Measurements from ENCODE around the gene KDM3A. TPM values are rescaled to one million over a fixed set of nuclear protein-coding genes. Genes with fewer than 3 reads are reported as not detected.
"Not testable (repeated sequence)": the region's sequence is repeated elsewhere in the genome, so short reads cannot be mapped to it uniquely, and the experiment has no call there.

Gene KDM3A
- total RNA-seq, 2 donors from 2014 or later, result 86.5 to 204 TPM

GRCh38 chr2:86482034-86482433 lies 40.9 kb downstream of the KDM3A start:
- no peaks in the 10 kb centered on the region for H3K27me3 Mint-ChIP-seq
- H3K27ac Mint-ChIP-seq, result peak overlapping the region; percentile 16
- peaks cover 100% of the 10 kb centered on the region for H3K36me3 Mint-ChIP-seq (ENCODE audit: low read depth)
- ATAC-seq (replicated peaks), result peak; percentile 92
- H3K4me1 Mint-ChIP-seq, result peaks cover 54% of the 10 kb centered on the region
- no peaks in the 10 kb centered on the region for H3K9me3 Mint-ChIP-seq
- H3K4me3 Mint-ChIP-seq, result peak overlapping the region; percentile 13

GRCh38 chr2:86484385-86484784 lies 43.2 kb downstream of the KDM3A start:
- Mint-ChIP-seq H3K36me3 (ENCODE audit: low read depth) (peaks cover 100% of the 10 kb centered on the region), H3K9me3 (no peaks in the 10 kb centered on the region), H3K27ac (peak overlapping the region; percentile 37), H3K4me1 (peaks cover 47% of the 10 kb centered on the region), H3K27me3 (no peaks in the 10 kb centered on the region), H3K4me3 (peak overlapping the region; percentile 40)
- no peak for ATAC-seq (replicated peaks)

- Mint-ChIP-seq H3K9me3 (no peaks in the 10 kb centered on the region), H3K4me1 (peaks cover 42% of the 10 kb centered on the region), H3K27ac (peak overlapping the region; percentile 37), H3K4me3 (peak overlapping the region; percentile 40), H3K27me3 (no peaks in the 10 kb centered on the region), H3K36me3 (ENCODE audit: low read depth) (peaks cover 100% of the 10 kb centered on the region)
- ATAC-seq (replicated peaks), result peak; percentile 70
These were observed 43.9 kb downstream of the KDM3A start for GRCh38 chr2:86485103-86485502.

- peak overlapping the region; percentile 37 for H3K27ac Mint-ChIP-seq
- ATAC-seq (replicated peaks), result peak; percentile 27
- H3K4me1 Mint-ChIP-seq, result peaks cover 36% of the 10 kb centered on the region
- H3K4me3 Mint-ChIP-seq, result peak overlapping the region; percentile 40
- H3K27me3 Mint-ChIP-seq, result no peaks in the 10 kb centered on the region
- H3K36me3 Mint-ChIP-seq (ENCODE audit: low read depth), result peaks cover 100% of the 10 kb centered on the region
- no peaks in the 10 kb centered on the region for H3K9me3 Mint-ChIP-seq
These were observed 44.6 kb downstream of the KDM3A start for GRCh38 chr2:86485802-86486201.

- Mint-ChIP-seq H3K36me3 (ENCODE audit: low read depth) (peaks cover 100% of the 10 kb centered on the region), H3K4me3 (no peak overlapping the region), H3K27me3 (no peaks in the 10 kb centered on the region), H3K4me1 (peaks cover 30% of the 10 kb centered on the region), H3K27ac (no peak overlapping the region), H3K9me3 (no peaks in the 10 kb centered on the region)
- ATAC-seq (replicated peaks), result no peak
These were observed 45.9 kb downstream of the KDM3A start for GRCh38 chr2:86487062-86487461.

GRCh38 chr2:86488561-86489250 lies 47.5 kb downstream of the KDM3A start:
- Mint-ChIP-seq H3K27ac (peak overlapping the region; percentile 64), H3K4me1 (peaks cover 29% of the 10 kb centered on the region), H3K4me3 (no peak overlapping the region), H3K9me3 (no peaks in the 10 kb centered on the region), H3K36me3 (ENCODE audit: low read depth) (peaks cover 100% of the 10 kb centered on the region), H3K27me3 (no peaks in the 10 kb centered on the region)
- no peak for ATAC-seq (replicated peaks)

- H3K4me1 Mint-ChIP-seq, result peaks cover 22% of the 10 kb centered on the region
- H3K4me3 Mint-ChIP-seq, result no peak overlapping the region
- peaks cover 100% of the 10 kb centered on the region for H3K36me3 Mint-ChIP-seq (ENCODE audit: low read depth)
- no peak for ATAC-seq (replicated peaks)
- no peaks in the 10 kb centered on the region for H3K9me3 Mint-ChIP-seq
- no peaks in the 10 kb centered on the region for H3K27me3 Mint-ChIP-seq
- no peak overlapping the region for H3K27ac Mint-ChIP-seq
These were observed 48.4 kb downstream of the KDM3A start for GRCh38 chr2:86489542-86489941.

GRCh38 chr2:86490245-86490644 lies 49.1 kb downstream of the KDM3A start:
- H3K27ac Mint-ChIP-seq, result no peak overlapping the region
- no peak for ATAC-seq (replicated peaks)
- H3K4me3 Mint-ChIP-seq, result no peak overlapping the region
- peaks cover 15% of the 10 kb centered on the region for H3K4me1 Mint-ChIP-seq
- no peaks in the 10 kb centered on the region for H3K9me3 Mint-ChIP-seq
- H3K27me3 Mint-ChIP-seq, result no peaks in the 10 kb centered on the region
- H3K36me3 Mint-ChIP-seq (ENCODE audit: low read depth), result peaks cover 100% of the 10 kb centered on the region

GRCh38 chr2:86491088-86491487 lies 49.9 kb downstream of the KDM3A start:
- Mint-ChIP-seq H3K27ac (peak overlapping the region; percentile 14), H3K4me1 (peaks cover 13% of the 10 kb centered on the region), H3K9me3 (no peaks in the 10 kb centered on the region), H3K36me3 (ENCODE audit: low read depth) (peaks cover 100% of the 10 kb centered on the region), H3K4me3 (no peak overlapping the region), H3K27me3 (no peaks in the 10 kb centered on the region)
- ATAC-seq (replicated peaks), result no peak

GRCh38 chr2:86492048-86492453 lies 50.9 kb downstream of the KDM3A start:
- peaks cover 7% of the 10 kb centered on the region for H3K4me1 Mint-ChIP-seq
- ATAC-seq (replicated peaks), result no peak
- peaks cover 100% of the 10 kb centered on the region for H3K36me3 Mint-ChIP-seq (ENCODE audit: low read depth)
- no peaks in the 10 kb centered on the region for H3K9me3 Mint-ChIP-seq
- H3K4me3 Mint-ChIP-seq, result no peak overlapping the region
- no peaks in the 10 kb centered on the region for H3K27me3 Mint-ChIP-seq
- H3K27ac Mint-ChIP-seq, result no peak overlapping the region

GRCh38 chr2:86496391-86496790 lies 55.2 kb downstream of the KDM3A start:
- not testable (repeated sequence) for ATAC-seq (replicated peaks); H3K27ac Mint-ChIP-seq; H3K4me3 Mint-ChIP-seq; H3K27me3 Mint-ChIP-seq
- Mint-ChIP-seq H3K4me1 (peaks cover 10% of the 10 kb centered on the region), H3K36me3 (ENCODE audit: low read depth) (peaks cover 100% of the 10 kb centered on the region), H3K9me3 (peaks cover 11% of the 10 kb centered on the region)

GRCh38 chr2:86498468-86499260 lies 57.5 kb downstream of the KDM3A start:
- no peak overlapping the region for H3K27ac Mint-ChIP-seq
- H3K4me1 Mint-ChIP-seq, result peaks cover 10% of the 10 kb centered on the region
- peak; percentile 37 for ATAC-seq (replicated peaks)
- H3K4me3 Mint-ChIP-seq, result no peak overlapping the region
- no peaks in the 10 kb centered on the region for H3K27me3 Mint-ChIP-seq
- peaks cover 100% of the 10 kb centered on the region for H3K36me3 Mint-ChIP-seq (ENCODE audit: low read depth)
- H3K9me3 Mint-ChIP-seq, result peaks cover 12% of the 10 kb centered on the region

GRCh38 chr2:86499326-86499725 lies 58.2 kb downstream of the KDM3A start:
- peaks cover 100% of the 10 kb centered on the region for H3K36me3 Mint-ChIP-seq (ENCODE audit: low read depth)
- H3K4me3 Mint-ChIP-seq, result no peak overlapping the region
- peak overlapping the region; percentile 12 for H3K27ac Mint-ChIP-seq
- H3K9me3 Mint-ChIP-seq, result peaks cover 12% of the 10 kb centered on the region
- ATAC-seq (replicated peaks), result peak; percentile 56
- H3K27me3 Mint-ChIP-seq, result no peaks in the 10 kb centered on the region
- peaks cover 10% of the 10 kb centered on the region for H3K4me1 Mint-ChIP-seq

- Mint-ChIP-seq H3K9me3 (peaks cover 12% of the 10 kb centered on the region), H3K36me3 (ENCODE audit: low read depth) (peaks cover 100% of the 10 kb centered on the region), H3K4me3 (no peak overlapping the region), H3K27me3 (no peaks in the 10 kb centered on the region), H3K4me1 (peaks cover 9% of the 10 kb centered on the region), H3K27ac (peak overlapping the region; percentile 35)
- ATAC-seq (replicated peaks), result no peak
These were observed 59.3 kb downstream of the KDM3A start for GRCh38 chr2:86500325-86501083.

Data from activated T-helper 17 cell treated with anti-CD3 and anti-CD28 coated beads, Interleukin-2, amount 50 U/mL, for 72 hours (primary cell).